Pancreas (tissue), 10 donors: ENCODE data around the gene VPS37C. TPM values are rescaled to one million over a fixed set of nuclear protein-coding genes. Genes with fewer than 3 reads are reported as not detected.

Source experiments
- ATAC-seq, 4 donors: fragments of 200-7000 bp; cut with Tn5 transposase; one replicate each; pipeline versions ENCODE4 v1.8.0 to v1.9.1; 2020; ENCODE audit warnings: mild to moderate bottlenecking in 4 of 4, moderate library complexity in 4 of 4
- DNase-seq, 6 donors: peaks; one replicate each; pipeline ENCODE4 v3.0.0-alpha.2; 2020
- FAIRE-seq: peaks from 2 replicates; lab custom pipeline; 2012; peaks lifted over from hg19 to GRCh38; lab: Jason Lieb, UNC
- H3K27ac ChIP-seq, 4 donors: fragments of 200-600 bp; sonication (generic); 1 replicate in 3 of 4; 2 replicates in 1 of 4; pipeline versions ENCODE4 v1.5.0 to v1.8.0; 2020
- H3K27me3 ChIP-seq, 4 donors: fragments of 200-600 bp; one replicate each; pipeline ENCODE4 v1.8.0; 2021
- H3K36me3 ChIP-seq, 3 donors: fragments of 200-600 bp; sonication (generic) in 1 of 3; one replicate each; pipeline versions ENCODE4 v1.5.0 to v1.8.0; 2020 to 2021
- H3K4me1 ChIP-seq, 3 donors: fragments of 200-600 bp; one replicate each; pipeline ENCODE4 v1.8.0; 2021
- H3K4me3 ChIP-seq, 4 donors: fragments of 200-600 bp; sonication (generic) in 2 of 4; one replicate each; pipeline versions ENCODE4 v1.5.0 to v1.8.0; 2020 to 2021
- H3K9me3 ChIP-seq, 4 donors: fragments of 200-600 bp; one replicate each; pipeline ENCODE4 v1.8.0; 2021
- CTCF ChIP-seq, 4 donors: fragments of 200-600 bp; sonication (generic) in 3 of 4; IDR thresholded peaks; one replicate each; pipeline versions ENCODE4 v1.5.0 to v1.8.0; 2021; ENCODE audit warnings: antibody characterized with exemption in 4 of 4
- WGBS, 2 donors: extraction: QIAGEN DNeasy Blood & Tissue Kit; methylation state at CpG; one replicate each; pipeline ENCODE4 v1.1.7; 2013; 5-methylcytosine and 5-hydroxymethylcytosine counted together
- intact Hi-C, 3 donors: fragments of 100-400 bp; cut with DNase I; formaldehyde crosslinking; loops; one replicate each; pipeline versions ENCODE4 v1.11.1 to v1.14.2; 2022
- polyA plus RNA-seq, 2 donors: library from polyadenylated mRNA; stranded (reverse); fragments of 200-250 nt; gene quantifications; one replicate each; pipeline ENCODE4 v1.2.3, GENCODE V29; 2013
- total RNA-seq, 6 donors: library from RNA; stranded (reverse); fragmentation: NEBNext Ultra II Directional in 4 of 6; extraction: Animal tissue kit (Norgen Biotek cat#: 25700) in 4 of 6; gene quantifications; one replicate each; pipeline versions ENCODE4 v1.2.1 to v1.2.4, GENCODE V29; 2021 to 2023
- donor health status: healthy with polysubstance abuse.
- donor health status: DM: no; HTN: no; CAD: no; lungs with moderate emphysema.
- donor health status: DM: no; HTN: no; CAD: no.
- donor health status: control.
- donor health status: control.
- donor health status: Bipolar disorder and iron deficiency.
- donor health status: DM: yes; HTN: yes; CAD: no.
- donor health status: DM: no; HTN: no; CAD: no.
- donor health status: DM: no; HTN: no; CAD: no.
- donor health status: DM: yes; HTN: yes; CAD: no.

Gene VPS37C
- total and polyA plus RNA-seq, 8 donors: 12.1 to 25.7 (median 16.2) TPM

GRCh38 chr11:61082931-61083531 lies 78.2 kb downstream of the VPS37C start:
- WGBS, 2 donors: 71 to 80% methylated on average over 14 of the region's 14 CpGs
- Histone ChIP-seq H3K4me1 (no peaks in the 10 kb centered on the region), H3K4me3 (no peak overlapping the region), H3K9me3 (no peaks in the 10 kb centered on the region), H3K27me3 (no peaks in the 10 kb centered on the region), H3K36me3 (no peaks in the 10 kb centered on the region), H3K27ac (no peak overlapping the region)
- intact Hi-C loops: no loop called here
- FAIRE-seq: no peak
- TF ChIP-seq CTCF (IDR thresholded peaks at IDR 0.05): no peak
- DNase-seq: no peak
- ATAC-seq: no peak

- WGBS, 2 donors: 53 to 63% methylated on average over 18 of the region's 18 CpGs
- no peak for TF ChIP-seq CTCF (IDR thresholded peaks at IDR 0.05)
- no peaks in the 10 kb centered on the region for H3K4me1 ChIP-seq
- intact Hi-C loops: no loop called here
- no peak overlapping the region for H3K27ac ChIP-seq
- no peaks in the 10 kb centered on the region for H3K27me3 ChIP-seq
- no peak overlapping the region for H3K4me3 ChIP-seq
- no peaks in the 10 kb centered on the region for H3K9me3 ChIP-seq
- H3K36me3 ChIP-seq: no peaks in the 10 kb centered on the region
- ATAC-seq (no peak), DNase-seq (no peak), FAIRE-seq (no peak)
These were observed 79.0 kb downstream of the VPS37C start for GRCh38 chr11:61082062-61082870.

GRCh38 chr11:61080986-61081590 lies 80.1 kb downstream of the VPS37C start:
- Histone ChIP-seq H3K36me3 (no peaks in the 10 kb centered on the region), H3K27me3 (no peaks in the 10 kb centered on the region), H3K4me1 (no peaks in the 10 kb centered on the region), H3K4me3 (no peak overlapping the region), H3K27ac (no peak overlapping the region), H3K9me3 (no peaks in the 10 kb centered on the region)
- ATAC-seq: no peak
- DNase-seq: no peak
- WGBS, 2 donors: 77 to 79% methylated on average over 10 to 11 of the region's 11 CpGs
- no peak for TF ChIP-seq CTCF (IDR thresholded peaks at IDR 0.05)
- intact Hi-C loops: no loop called here
- FAIRE-seq: no peak

GRCh38 chr11:61080526-61080925 lies 80.7 kb downstream of the VPS37C start:
- ATAC-seq (no peak), DNase-seq (no peak), FAIRE-seq (no peak)
- no peaks in the 10 kb centered on the region for H3K9me3 ChIP-seq
- intact Hi-C loops: no loop called here
- H3K27ac ChIP-seq: no peak overlapping the region
- no peak for TF ChIP-seq CTCF (IDR thresholded peaks at IDR 0.05)
- 89 to 93% methylated on average over 8 of the region's 8 CpGs for WGBS, 2 donors
- H3K4me1 ChIP-seq: no peaks in the 10 kb centered on the region
- no peaks in the 10 kb centered on the region for H3K27me3 ChIP-seq
- no peak overlapping the region for H3K4me3 ChIP-seq
- no peaks in the 10 kb centered on the region for H3K36me3 ChIP-seq

Other genes starting within 250 kb of the VPS37C start
- gene TMEM109, start 247.3 kb downstream of the VPS37C start, total RNA-seq: 10 to 100 TPM; 35.1 to 51.9 (median 40.0) TPM
- 10 to 100 TPM; 28.2 to 53.0 TPM for gene TMEM109, start 247.3 kb downstream of the VPS37C start, polyA plus RNA-seq
- gene TMEM132A, start 237.0 kb downstream of the VPS37C start, total RNA-seq: 10 to 100 TPM in 2 of 6 donors, 1 to 10 TPM in 4; 3.1 to 36.7 (median 3.6) TPM
- 10 to 100 TPM in 1 of 2 donors, 1 to 10 TPM in 1; 5.9 to 12.1 TPM for gene TMEM132A, start 237.0 kb downstream of the VPS37C start, polyA plus RNA-seq
- gene SLC15A3, start 209.2 kb downstream of the VPS37C start, total RNA-seq: 10 to 100 TPM in 2 of 6 donors, 1 to 10 TPM in 4; 2.0 to 25.3 (median 4.5) TPM
- 1 to 10 TPM; 5.8 to 7.7 TPM for gene SLC15A3, start 209.2 kb downstream of the VPS37C start, polyA plus RNA-seq
- gene CD6, start 189.7 kb downstream of the VPS37C start, total RNA-seq: 1 to 10 TPM in 4 of 6 donors, under 1 TPM in 2; 0.23 to 2.3 (median 1.2) TPM
- under 1 TPM; 0.65 to 0.96 TPM for gene CD6, start 189.7 kb downstream of the VPS37C start, polyA plus RNA-seq
- gene CD5, start 58.9 kb downstream of the VPS37C start, total RNA-seq: 1 to 10 TPM in 1 of 6 donors, under 1 TPM in 5; 0.08 to 1.1 (median 0.30) TPM
- under 1 TPM; 0.23 to 0.31 TPM for gene CD5, start 58.9 kb downstream of the VPS37C start, polyA plus RNA-seq
- under 1 TPM in 2 of 6 donors, not detected in 4; 0.08 to 0.13 TPM for gene PGA3, start 42.1 kb upstream of the VPS37C start, total RNA-seq
- 1 to 10 TPM in 1 of 2 donors, under 1 TPM in 1; 0.34 to 7.4 TPM for gene PGA3, start 42.1 kb upstream of the VPS37C start, polyA plus RNA-seq
- gene PGA4, start 60.9 kb upstream of the VPS37C start, total RNA-seq: 1 to 10 TPM in 4 of 6 donors, under 1 TPM in 1, not detected in 1; 0.16 to 2.9 (median 2.2) TPM
- gene PGA4, start 60.9 kb upstream of the VPS37C start, polyA plus RNA-seq: 1 to 10 TPM in 1 of 2 donors, under 1 TPM in 1; 0.95 to 4.6 TPM
- under 1 TPM in 4 of 6 donors, not detected in 2; 0.31 to 0.83 (median 0.60) TPM for gene PGA5, start 79.7 kb upstream of the VPS37C start, total RNA-seq
- gene PGA5, start 79.7 kb upstream of the VPS37C start, polyA plus RNA-seq: under 1 TPM; 0.27 to 0.70 TPM
- gene VWCE, start 133.9 kb upstream of the VPS37C start, total RNA-seq: under 1 TPM; 0.16 to 0.90 (median 0.30) TPM
- gene VWCE, start 133.9 kb upstream of the VPS37C start, polyA plus RNA-seq: under 1 TPM; 0.72 to 0.77 TPM
- 10 to 100 TPM; 62.8 to 84.4 (median 74.5) TPM for gene DDB1, start 171.7 kb upstream of the VPS37C start, total RNA-seq
- 10 to 100 TPM; 50.9 to 83.8 TPM for gene DDB1, start 171.7 kb upstream of the VPS37C start, polyA plus RNA-seq
- 10 to 100 TPM; 25.6 to 40.6 (median 32.9) TPM for gene TKFC, start 171.8 kb upstream of the VPS37C start, total RNA-seq
- gene TKFC, start 171.8 kb upstream of the VPS37C start, polyA plus RNA-seq: 10 to 100 TPM; 40.7 to 66.7 TPM
- 10 to 100 TPM; 16.5 to 26.2 (median 22.7) TPM for gene CYB561A3, start 200.5 kb upstream of the VPS37C start, total RNA-seq
- 10 to 100 TPM; 14.8 to 19.7 TPM for gene CYB561A3, start 200.5 kb upstream of the VPS37C start, polyA plus RNA-seq
- 10 to 100 TPM; 10.8 to 20.4 (median 13.7) TPM for gene TMEM138, start 200.9 kb upstream of the VPS37C start, total RNA-seq
- gene TMEM138, start 200.9 kb upstream of the VPS37C start, polyA plus RNA-seq: 10 to 100 TPM; 32.8 to 39.2 TPM
- gene TMEM216, start 231.2 kb upstream of the VPS37C start, total RNA-seq: 1 to 10 TPM; 3.7 to 8.2 (median 6.4) TPM
- 10 to 100 TPM in 1 of 2 donors, 1 to 10 TPM in 1; 9.3 to 17.8 TPM for gene TMEM216, start 231.2 kb upstream of the VPS37C start, polyA plus RNA-seq